CD4-positive, alpha-beta T cell treated with Interferon alpha-2 for 1 hour (primary cell): Measurements from ENCODE around the gene APOO.

Source experiments
- DNase-seq, 2 donors: peaks; one replicate each; pipeline ENCODE4 v3.0.0-alpha.2; 2020 to 2022

APOO gene

GRCh38 chrX:23815376-23815775, 92.4 kb downstream of the APOO start:
- no peak for DNase-seq

GRCh38 chrX:23813808-23814207, 93.9 kb downstream of the APOO start:
- no peak for DNase-seq

- DNase-seq: no peak
Measured at GRCh38 chrX:23811656-23812055, 96.1 kb downstream of the APOO start.

- DNase-seq: peak in 1 of 2 donors; percentile 18
Measured at GRCh38 chrX:23811108-23811651, 96.6 kb downstream of the APOO start.

- no peak for DNase-seq
Measured at GRCh38 chrX:23810279-23810678, 97.5 kb downstream of the APOO start.

GRCh38 chrX:23805389-23805788, 102.3 kb downstream of the APOO start:
- no peak for DNase-seq

- DNase-seq: no peak
Measured at GRCh38 chrX:23804578-23804977, 103.2 kb downstream of the APOO start.

GRCh38 chrX:23803931-23804381, 103.8 kb downstream of the APOO start:
- DNase-seq: no peak

- no peak for DNase-seq
Measured at GRCh38 chrX:23802431-23802830, 105.3 kb downstream of the APOO start.

- DNase-seq: no peak
Measured at GRCh38 chrX:23799469-23800065, 108.2 kb downstream of the APOO start.

- no peak for DNase-seq
Measured at GRCh38 chrX:23797371-23798128, 110.2 kb downstream of the APOO start.

- DNase-seq: no peak
Measured at GRCh38 chrX:23795221-23795620, 112.5 kb downstream of the APOO start.

GRCh38 chrX:23792861-23793553, 114.7 kb downstream of the APOO start:
- DNase-seq: no peak

- no peak for DNase-seq
Measured at GRCh38 chrX:23790155-23790497, 117.6 kb downstream of the APOO start.

GRCh38 chrX:23789386-23790154, 118.2 kb downstream of the APOO start:
- DNase-seq: no peak

GRCh38 chrX:23788946-23789345, 118.8 kb downstream of the APOO start:
- no peak for DNase-seq

- no peak for DNase-seq
Measured at GRCh38 chrX:23788521-23788920, 119.2 kb downstream of the APOO start.

- DNase-seq: peak in 1 of 2 donors; percentile 27
Measured at GRCh38 chrX:23787745-23788118, 120.0 kb downstream of the APOO start.

- peak; percentile 70 to 79 for DNase-seq
Measured at GRCh38 chrX:23786268-23786815, 121.4 kb downstream of the APOO start.

- DNase-seq: peak in 1 of 2 donors; percentile 52
Measured at GRCh38 chrX:23785580-23785979, 122.2 kb downstream of the APOO start.

- peak; percentile 24 to 59 for DNase-seq
Measured at GRCh38 chrX:23784470-23785331, 123.0 kb downstream of the APOO start.
